K562 (cell line): ENCODE results near the gene RCOR1.

Experiments
- ATF7 ChIP-seq: fragments of 450-650 bp; IDR thresholded peaks from 2 replicates; pipeline ENCODE4 v1.7.1; 2014; ENCODE audit warnings: mild to moderate bottlenecking, moderate library complexity
- EZH2 ChIP-seq: IDR thresholded peaks from 2 replicates; pipeline ENCODE4 v1.6.1; 2012; ENCODE audit warnings: low read depth, mild to moderate bottlenecking, inconsistent platforms, low read length, borderline replicate concordance
- POLR2A ChIP-seq: fragments of 450-650 bp; conservative IDR thresholded peaks from 2 replicates; pipeline ENCODE4 v1.6.1; 2016
- SP2 ChIP-seq: IDR thresholded peaks from 2 replicates; pipeline ENCODE4 v1.6.1; 2011; ENCODE audit warnings: mild to moderate bottlenecking, low read depth, low read length, moderate library complexity; ENCODE audit not compliant: poor library complexity, severe bottlenecking; ENCODE audit errors: extremely low read depth

GRCh38 chr14:102711946-102712345, 119.5 kb downstream of the RCOR1 start:
- TF ChIP-seq EZH2 (no peak), SP2 (no peak), ATF7 (no peak), POLR2A (no peak)
